Colonic mucosa (tissue), 4 donors: ENCODE data around the gene DIP2C. TPM values are rescaled to one million over a fixed set of nuclear protein-coding genes. Genes with fewer than 3 reads are reported as not detected.

Experiments
- DNase-seq: peaks from one replicate; pipeline ENCODE4 v3.0.0-alpha.2; 2020
- H3K27ac ChIP-seq: fragments of 200-600 bp; one replicate; pipeline ENCODE4 v1.8.0; 2021
- H3K27me3 ChIP-seq: fragments of 200-600 bp; one replicate; pipeline ENCODE4 v1.8.0; 2021
- H3K36me3 ChIP-seq: fragments of 200-600 bp; one replicate; pipeline ENCODE4 v1.8.0; 2021
- H3K4me1 ChIP-seq: fragments of 200-600 bp; one replicate; pipeline ENCODE4 v1.8.0; 2021; ENCODE audit warnings: mild to moderate bottlenecking
- H3K4me3 ChIP-seq: fragments of 200-600 bp; one replicate; pipeline ENCODE4 v1.8.0; 2021
- H3K9ac ChIP-seq, 2 donors: one replicate each; pipeline ENCODE4 v1.7.0; 2013; ENCODE audit warnings: control low read depth in 2 of 2, low read depth in 2 of 2, low read length in 2 of 2
- H3K9me3 ChIP-seq: fragments of 200-600 bp; one replicate; pipeline ENCODE4 v1.8.0; 2021
- CTCF ChIP-seq: fragments of 200-600 bp; IDR thresholded peaks from one replicate; pipeline ENCODE4 v1.8.0; 2022; ENCODE audit warnings: antibody characterized with exemption, mild to moderate bottlenecking
- intact Hi-C: fragments of 100-400 bp; cut with DNase I; formaldehyde crosslinking; loops from one replicate; pipeline ENCODE4 v1.14.1; 2022
- total RNA-seq, 2 donors: library from RNA; stranded (reverse); fragmentation: NEBNext Ultra II Directional in 1 of 2; extraction: Animal tissue kit (Norgen Biotek cat#: 25700) in 1 of 2; gene quantifications; one replicate each; pipeline ENCODE4 v1.2.1, GENCODE V29; 2021
- donor health status: healthy.
- donor health status: DM: no; HTN: no; CAD: no.
- donor health status: DM: no; HTN: no; CAD: no.

DIP2C gene
- total RNA-seq, 2 donors from 2014 or later = 7.6 to 11.2 TPM

DNA sequence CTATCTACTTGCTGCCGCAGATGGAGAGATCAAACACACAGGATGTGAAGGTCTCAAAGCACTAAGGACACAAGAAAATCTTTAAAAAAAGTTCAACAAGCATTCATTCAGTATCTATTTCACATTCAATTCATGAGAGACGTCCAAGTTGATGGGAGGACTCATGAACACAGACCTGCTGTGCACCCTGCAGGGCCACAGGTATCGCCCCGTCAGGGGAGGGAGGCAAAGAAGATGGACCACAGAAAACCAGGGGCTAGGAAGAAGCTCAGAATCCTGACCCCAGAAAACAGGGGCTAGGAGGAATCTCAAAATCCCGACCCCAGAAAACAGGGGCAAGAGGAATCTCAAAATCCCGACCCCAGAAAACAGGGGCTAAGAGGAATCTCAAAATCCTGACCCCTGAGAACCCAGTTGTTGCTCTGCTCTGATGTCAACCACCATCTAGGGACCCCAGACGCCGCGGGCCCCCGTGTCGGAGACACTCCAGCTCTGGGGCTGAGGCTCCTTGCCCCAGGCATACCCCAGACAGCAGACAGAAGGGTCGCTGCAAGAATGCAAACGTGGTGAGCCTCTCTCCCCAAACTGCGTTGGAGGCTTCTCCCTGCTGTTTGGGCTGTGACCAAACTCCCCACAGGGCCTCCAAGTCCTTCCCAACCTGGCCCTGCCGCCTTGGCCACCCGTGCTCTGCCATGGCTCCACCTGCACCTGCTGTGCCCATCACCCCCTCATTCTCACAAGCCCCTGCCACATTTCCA lies 197.6 kb downstream of the DIP2C start:
- no peak for TF ChIP-seq CTCF
- Histone ChIP-seq H3K36me3 (no peaks in the 10 kb centered on the region), H3K9ac (peak overlapping the region in 1 of 2 donors; percentile 43), H3K4me3 (no peak overlapping the region), H3K27me3 (no peaks in the 10 kb centered on the region), H3K9me3 (no peaks in the 10 kb centered on the region), H3K27ac (peak overlapping the region; percentile 12), H3K4me1 (no peaks in the 10 kb centered on the region)
- intact Hi-C loops = no loop called here
- no peak for DNase-seq

GRCh38 chr10:490891-491571 lies 198.4 kb downstream of the DIP2C start:
- H3K4me1 ChIP-seq = no peaks in the 10 kb centered on the region
- no peaks in the 10 kb centered on the region for H3K27me3 ChIP-seq
- no peak for TF ChIP-seq CTCF
- H3K27ac ChIP-seq = peak overlapping the region; percentile 12
- intact Hi-C loops = no loop called here
- no peak overlapping the region for H3K4me3 ChIP-seq
- DNase-seq = no peak
- no peaks in the 10 kb centered on the region for H3K9me3 ChIP-seq
- peak overlapping the region in 1 of 2 donors; percentile 43 for H3K9ac ChIP-seq
- H3K36me3 ChIP-seq = no peaks in the 10 kb centered on the region

- intact Hi-C loops = no loop called here
- Histone ChIP-seq H3K36me3 (no peaks in the 10 kb centered on the region), H3K4me3 (no peak overlapping the region), H3K9me3 (no peaks in the 10 kb centered on the region), H3K27ac (no peak overlapping the region), H3K4me1 (no peaks in the 10 kb centered on the region), H3K9ac (no peak overlapping the region), H3K27me3 (no peaks in the 10 kb centered on the region)
- TF ChIP-seq CTCF = no peak
- no peak for DNase-seq
These were observed 199.2 kb downstream of the DIP2C start for GRCh38 chr10:490256-490655.

DNA sequence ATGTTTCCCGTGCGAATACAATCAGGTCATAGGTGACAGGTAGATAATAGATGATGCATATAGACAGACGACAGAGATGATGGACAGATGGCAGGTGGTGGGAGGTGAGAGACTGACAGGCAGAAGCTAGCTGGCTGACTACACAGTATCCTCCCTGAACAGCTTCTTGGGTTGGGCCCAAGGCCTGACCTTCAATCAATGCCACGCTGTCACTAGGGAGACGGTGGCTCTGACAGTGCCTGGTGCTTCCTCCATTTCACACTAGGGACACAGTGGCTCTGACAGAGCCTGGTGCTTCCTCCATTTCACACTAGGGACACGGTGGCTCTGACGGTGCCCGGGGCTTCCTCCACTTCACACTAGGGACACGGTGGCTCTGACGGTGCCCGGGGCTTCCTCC lies 200.1 kb downstream of the DIP2C start:
- intact Hi-C loops = no loop called here
- H3K4me3 ChIP-seq = no peak overlapping the region
- no peaks in the 10 kb centered on the region for H3K27me3 ChIP-seq
- H3K4me1 ChIP-seq = no peaks in the 10 kb centered on the region
- no peak for DNase-seq
- no peak overlapping the region for H3K9ac ChIP-seq
- H3K36me3 ChIP-seq = no peaks in the 10 kb centered on the region
- no peak overlapping the region for H3K27ac ChIP-seq
- no peak for TF ChIP-seq CTCF
- no peaks in the 10 kb centered on the region for H3K9me3 ChIP-seq

GRCh38 chr10:488933-489215 lies 200.6 kb downstream of the DIP2C start:
- Histone ChIP-seq H3K4me3 (no peak overlapping the region), H3K9me3 (no peaks in the 10 kb centered on the region), H3K27me3 (no peaks in the 10 kb centered on the region), H3K36me3 (no peaks in the 10 kb centered on the region), H3K4me1 (no peaks in the 10 kb centered on the region), H3K27ac (no peak overlapping the region), H3K9ac (no peak overlapping the region)
- TF ChIP-seq CTCF = no peak
- intact Hi-C loops = no loop called here
- DNase-seq = no peak
